Measurements from ENCODE around the gene KISS1.

Gene KISS1

GRCh38 chr1:204216880-204217647, 20.8 kb upstream of the KISS1 start:
- no peak for DNase-seq

GRCh38 chr1:204216236-204216635, 19.9 kb upstream of the KISS1 start:
- DNase-seq: no peak

- DNase-seq: peak; percentile 27 to 30
These were observed 17.7 kb upstream of the KISS1 start, which contains the start of gene GOLT1A for GRCh38 chr1:204213668-204214662. Gene GOLT1A (minus strand): TSS chr1:204213988. CDS start chr1:204213906, 82 bp downstream.

GRCh38 chr1:204212715-204213114, 16.4 kb upstream of the KISS1 start:
- DNase-seq: no peak

- no peak for DNase-seq
These were observed 14.8 kb upstream of the KISS1 start for GRCh38 chr1:204211046-204211445.

- peak; percentile 41 to 66 for DNase-seq
These were observed 10.9 kb upstream of the KISS1 start for GRCh38 chr1:204207136-204207616.

GRCh38 chr1:204206121-204206520, 9.8 kb upstream of the KISS1 start:
- DNase-seq: no peak

GRCh38 chr1:204205486-204205885, 9.2 kb upstream of the KISS1 start:
- DNase-seq: no peak

- no peak for DNase-seq
These were observed 8.7 kb upstream of the KISS1 start for GRCh38 chr1:204204944-204205343.

GRCh38 chr1:204203206-204203767, 7.0 kb upstream of the KISS1 start:
- DNase-seq: no peak

- DNase-seq: no peak
These were observed 6.2 kb upstream of the KISS1 start for GRCh38 chr1:204202481-204202880.

GRCh38 chr1:204201348-204202040, 5.2 kb upstream of the KISS1 start:
- no peak for DNase-seq

GRCh38 chr1:204199579-204199978, 3.3 kb upstream of the KISS1 start:
- no peak for DNase-seq

GRCh38 chr1:204198348-204199340, 2.4 kb upstream of the KISS1 start:
- no peak for DNase-seq

GRCh38 chr1:204197068-204197467, 777 bp upstream of the KISS1 start:
- no peak for DNase-seq

GRCh38 chr1:204194771-204195170, 1.5 kb downstream of the KISS1 start:
- no peak for DNase-seq

- no peak for DNase-seq
These were observed 2.2 kb downstream of the KISS1 start for GRCh38 chr1:204194080-204194479.

- DNase-seq: no peak
These were observed 3.5 kb downstream of the KISS1 start for GRCh38 chr1:204192589-204193352.

- DNase-seq: no peak
These were observed 4.2 kb downstream of the KISS1 start for GRCh38 chr1:204192046-204192445.

- DNase-seq: no peak
These were observed 4.8 kb downstream of the KISS1 start for GRCh38 chr1:204191456-204191855.

All from CD4-positive, alpha-beta T cell treated with Interferon alpha-2 for 1 hour (primary cell).